SJCRH30 (cell line): Measurements from ENCODE around the gene PURB. TPM values are rescaled to one million over a fixed set of nuclear protein-coding genes. Genes with fewer than 3 reads are reported as not detected.

Experiments
- DNase-seq, 2 experiments: peaks; one replicate each; pipeline ENCODE4 v3.0.0-alpha.2; 2015 to 2020
- H3K27ac ChIP-seq: fragments of 250-450 bp; sonication (Bioruptor Pico); 2 replicates; pipeline ENCODE4 v1.5.1; 2020; ENCODE audit warnings: mild to moderate bottlenecking, moderate library complexity
- H3K27me3 ChIP-seq: fragments of 250-450 bp; sonication (Bioruptor Pico); 2 replicates; pipeline ENCODE4 v1.5.1; 2020; ENCODE audit warnings: mild to moderate bottlenecking, moderate library complexity
- H3K36me3 ChIP-seq: fragments of 250-450 bp; sonication (Bioruptor Pico); 2 replicates; pipeline ENCODE4 v1.5.1; 2020; ENCODE audit warnings: mild to moderate bottlenecking, moderate library complexity
- H3K4me1 ChIP-seq: fragments of 250-450 bp; sonication (Bioruptor Pico); 2 replicates; pipeline ENCODE4 v1.5.1; 2020; ENCODE audit warnings: mild to moderate bottlenecking, moderate library complexity
- H3K4me3 ChIP-seq: fragments of 250-450 bp; sonication (Bioruptor Pico); 2 replicates; pipeline ENCODE4 v1.5.1; 2020; ENCODE audit warnings: mild to moderate bottlenecking, moderate library complexity
- H3K9me3 ChIP-seq: fragments of 250-450 bp; sonication (Bioruptor Pico); replicated peaks from 2 replicates; pipeline ENCODE4 v1.5.1; 2020; ENCODE audit warnings: mild to moderate bottlenecking, moderate library complexity
- total RNA-seq: library from RNA; depleted of rRNA; stranded (reverse); fragments of >200 nt; shearing (Covaris generic); gene quantifications from 2 replicates; pipeline ENCODE4 v1.2.3, GENCODE V29; 2014

PURB gene
- total RNA-seq, 1 experiment from 2014 or later = 42.7 TPM

- Histone ChIP-seq H3K27ac (no peak overlapping the region), H3K36me3 (no peaks in the 10 kb centered on the region), H3K4me1 (no peaks in the 10 kb centered on the region), H3K4me3 (no peak overlapping the region), H3K27me3 (no peaks in the 10 kb centered on the region), H3K9me3 (no peaks in the 10 kb centered on the region)
- no peak for DNase-seq
Measured at GRCh38 chr7:44905002-44905635, 19.8 kb upstream of the PURB start.

- DNase-seq = no peak
- Histone ChIP-seq H3K36me3 (no peaks in the 10 kb centered on the region), H3K4me3 (no peak overlapping the region), H3K27ac (no peak overlapping the region), H3K27me3 (no peaks in the 10 kb centered on the region), H3K4me1 (peaks cover 32% of the 10 kb centered on the region), H3K9me3 (no peaks in the 10 kb centered on the region)
Measured at GRCh38 chr7:44899443-44899842, 14.1 kb upstream of the PURB start.

- no peaks in the 10 kb centered on the region for H3K9me3 ChIP-seq
- H3K4me1 ChIP-seq = peaks cover 46% of the 10 kb centered on the region
- H3K27me3 ChIP-seq = no peaks in the 10 kb centered on the region
- no peak for DNase-seq
- H3K36me3 ChIP-seq = no peaks in the 10 kb centered on the region
- no peak overlapping the region for H3K4me3 ChIP-seq
- peak overlapping the region; percentile 91 for H3K27ac ChIP-seq
Measured at GRCh38 chr7:44898039-44898438, 12.7 kb upstream of the PURB start.

- no peak for DNase-seq
- H3K27ac ChIP-seq = peak overlapping the region; percentile 91
- H3K4me3 ChIP-seq = no peak overlapping the region
- H3K4me1 ChIP-seq = peaks cover 54% of the 10 kb centered on the region
- no peaks in the 10 kb centered on the region for H3K9me3 ChIP-seq
- H3K27me3 ChIP-seq = no peaks in the 10 kb centered on the region
- no peaks in the 10 kb centered on the region for H3K36me3 ChIP-seq
Measured at GRCh38 chr7:44897309-44897708, 12.0 kb upstream of the PURB start.

- H3K4me3 ChIP-seq = no peak overlapping the region
- H3K9me3 ChIP-seq = no peaks in the 10 kb centered on the region
- no peaks in the 10 kb centered on the region for H3K27me3 ChIP-seq
- peak overlapping the region; percentile 91 for H3K27ac ChIP-seq
- peak; percentile 99 to 100 for DNase-seq
- H3K36me3 ChIP-seq = no peaks in the 10 kb centered on the region
- H3K4me1 ChIP-seq = peaks cover 76% of the 10 kb centered on the region
Measured at GRCh38 chr7:44894888-44895580, 9.7 kb upstream of the PURB start.

GRCh38 chr7:44893710-44894234, 8.4 kb upstream of the PURB start:
- H3K4me1 ChIP-seq = peaks cover 89% of the 10 kb centered on the region
- peak; percentile 47 to 67 for DNase-seq
- H3K4me3 ChIP-seq = no peak overlapping the region
- H3K9me3 ChIP-seq = no peaks in the 10 kb centered on the region
- H3K27ac ChIP-seq = peak overlapping the region; percentile 91
- no peaks in the 10 kb centered on the region for H3K36me3 ChIP-seq
- no peaks in the 10 kb centered on the region for H3K27me3 ChIP-seq

GRCh38 chr7:44891791-44892190, 6.5 kb upstream of the PURB start:
- no peaks in the 10 kb centered on the region for H3K36me3 ChIP-seq
- DNase-seq = no peak
- no peak overlapping the region for H3K4me3 ChIP-seq
- no peaks in the 10 kb centered on the region for H3K9me3 ChIP-seq
- H3K4me1 ChIP-seq = peaks cover 94% of the 10 kb centered on the region
- H3K27ac ChIP-seq = peak overlapping the region; percentile 91; the same call in 1 of the 2 replicates
- no peaks in the 10 kb centered on the region for H3K27me3 ChIP-seq

GRCh38 chr7:44891372-44891771, 6.0 kb upstream of the PURB start:
- Histone ChIP-seq H3K4me1 (peaks cover 94% of the 10 kb centered on the region), H3K36me3 (no peaks in the 10 kb centered on the region), H3K27ac (peak overlapping the region; percentile 91; the same call in 1 of the 2 replicates), H3K4me3 (no peak overlapping the region), H3K27me3 (no peaks in the 10 kb centered on the region), H3K9me3 (no peaks in the 10 kb centered on the region)
- DNase-seq = peak in 1 of 2 experiments; percentile 15

- Histone ChIP-seq H3K4me1 (peaks cover 79% of the 10 kb centered on the region), H3K36me3 (peaks cover 3% of the 10 kb centered on the region), H3K27ac (peak overlapping the region; percentile 98), H3K4me3 (peak overlapping the region; percentile 3; the same call in 1 of the 2 replicates), H3K27me3 (no peaks in the 10 kb centered on the region), H3K9me3 (no peaks in the 10 kb centered on the region)
- DNase-seq = peak; percentile 85 to 94
Measured at GRCh38 chr7:44889086-44889781, 3.9 kb upstream of the PURB start.

- H3K4me3 ChIP-seq = no peak overlapping the region
- no peaks in the 10 kb centered on the region for H3K27me3 ChIP-seq
- H3K9me3 ChIP-seq = no peaks in the 10 kb centered on the region
- no peak for DNase-seq
- H3K27ac ChIP-seq = peak overlapping the region; percentile 98; the same call in 1 of the 2 replicates
- peaks cover 22% of the 10 kb centered on the region for H3K36me3 ChIP-seq
- H3K4me1 ChIP-seq = peaks cover 60% of the 10 kb centered on the region
Measured at GRCh38 chr7:44887293-44887692, 2.0 kb upstream of the PURB start.

GRCh38 chr7:44884621-44885393, 523 bp downstream of the PURB start:
- H3K36me3 ChIP-seq = peaks cover 47% of the 10 kb centered on the region
- peak overlapping the region; percentile 98 for H3K4me3 ChIP-seq
- DNase-seq = peak; percentile 71
- H3K27ac ChIP-seq = peak overlapping the region; percentile 95
- no peaks in the 10 kb centered on the region for H3K9me3 ChIP-seq
- H3K4me1 ChIP-seq = peaks cover 45% of the 10 kb centered on the region
- H3K27me3 ChIP-seq = no peaks in the 10 kb centered on the region

- peaks cover 51% of the 10 kb centered on the region for H3K36me3 ChIP-seq
- peak overlapping the region; percentile 98 for H3K4me3 ChIP-seq
- DNase-seq = no peak
- H3K27me3 ChIP-seq = no peaks in the 10 kb centered on the region
- peaks cover 41% of the 10 kb centered on the region for H3K4me1 ChIP-seq
- peak overlapping the region; percentile 95 for H3K27ac ChIP-seq
- H3K9me3 ChIP-seq = no peaks in the 10 kb centered on the region
Measured at GRCh38 chr7:44883961-44884620, 1.2 kb downstream of the PURB start.

- Histone ChIP-seq H3K27me3 (no peaks in the 10 kb centered on the region), H3K4me1 (peaks cover 29% of the 10 kb centered on the region), H3K9me3 (no peaks in the 10 kb centered on the region), H3K27ac (no peak overlapping the region), H3K36me3 (peaks cover 62% of the 10 kb centered on the region), H3K4me3 (peak overlapping the region; percentile 98)
- no peak for DNase-seq
Measured at GRCh38 chr7:44882899-44883298, 2.4 kb downstream of the PURB start.

- Histone ChIP-seq H3K27ac (no peak overlapping the region; the same call in 1 of the 2 replicates), H3K4me1 (peaks cover 19% of the 10 kb centered on the region)
- DNase-seq = peak in 1 of 2 experiments; percentile 53
Measured at GRCh38 chr7:44881610-44882009, 3.7 kb downstream of the PURB start.

More at GRCh38 chr7:44881610-44882009, 3.7 kb downstream of the PURB start:
- Histone ChIP-seq H3K9me3 (no peaks in the 10 kb centered on the region), H3K4me3 (peak overlapping the region; percentile 98), H3K27me3 (no peaks in the 10 kb centered on the region), H3K36me3 (peaks cover 73% of the 10 kb centered on the region)
